Measurements from ENCODE around the gene CSF1.
A peak's percentile ranks its signal among the peaks of the same experiment; 100 is the strongest.
"Not testable (repeated sequence)": the region's sequence is repeated elsewhere in the genome, so short reads cannot be mapped to it uniquely, and the experiment has no call there.

The CSF1 gene

GRCh38 chr1:109903376-109903930, 7.2 kb upstream of the CSF1 start:
- DNase-seq = no peak

- peak; percentile 12 for DNase-seq
These were observed 6.4 kb upstream of the CSF1 start for GRCh38 chr1:109904105-109904817.

- no peak for DNase-seq
These were observed 5.2 kb upstream of the CSF1 start for GRCh38 chr1:109905491-109905890.

- no peak for DNase-seq
These were observed 4.3 kb upstream of the CSF1 start for GRCh38 chr1:109906160-109906838.

- DNase-seq = no peak
These were observed 3.8 kb upstream of the CSF1 start for GRCh38 chr1:109906839-109907180.

GRCh38 chr1:109907190-109907774, 3.4 kb upstream of the CSF1 start:
- no peak for DNase-seq

- no peak for DNase-seq
These were observed 1.8 kb upstream of the CSF1 start for GRCh38 chr1:109908836-109909235.

GRCh38 chr1:109909561-109909960, 1.1 kb upstream of the CSF1 start:
- DNase-seq = no peak

GRCh38 chr1:109910963-109911798, 532 bp downstream of the CSF1 start:
- DNase-seq = no peak

GRCh38 chr1:109912214-109912861, 1.7 kb downstream of the CSF1 start:
- no peak for DNase-seq

- DNase-seq = no peak
These were observed 2.2 kb downstream of the CSF1 start for GRCh38 chr1:109912873-109913272.

GRCh38 chr1:109913360-109913879, 2.8 kb downstream of the CSF1 start:
- DNase-seq = no peak

- DNase-seq = no peak
These were observed 4.1 kb downstream of the CSF1 start for GRCh38 chr1:109914587-109915240.

GRCh38 chr1:109917051-109917767, 6.6 kb downstream of the CSF1 start:
- DNase-seq = no peak

- no peak for DNase-seq
These were observed 7.3 kb downstream of the CSF1 start for GRCh38 chr1:109917768-109918606.

- no peak for DNase-seq
These were observed 8.0 kb downstream of the CSF1 start for GRCh38 chr1:109918671-109919070.

GRCh38 chr1:109919303-109919702, 8.7 kb downstream of the CSF1 start:
- no peak for DNase-seq

GRCh38 chr1:109920391-109920790, 9.7 kb downstream of the CSF1 start:
- not testable (repeated sequence) for DNase-seq

GRCh38 chr1:109922326-109922725, 11.7 kb downstream of the CSF1 start:
- no peak for DNase-seq
